Stimulated activated CD8-positive, alpha-beta memory T cell treated with anti-CD3 and anti-CD28 coated beads, Interleukin-15, amount 100 ng/mL, for 24 hours (primary cell): ENCODE results near the gene RTP3.
"Not testable (repeated sequence)": the region's sequence is repeated elsewhere in the genome, so short reads cannot be mapped to it uniquely, and the experiment has no call there.

Source experiments
- DNase-seq: peaks from one replicate; pipeline ENCODE4 v3.0.0-alpha.2; 2020; ENCODE audit warnings: low read depth

RTP3 gene

DNA sequence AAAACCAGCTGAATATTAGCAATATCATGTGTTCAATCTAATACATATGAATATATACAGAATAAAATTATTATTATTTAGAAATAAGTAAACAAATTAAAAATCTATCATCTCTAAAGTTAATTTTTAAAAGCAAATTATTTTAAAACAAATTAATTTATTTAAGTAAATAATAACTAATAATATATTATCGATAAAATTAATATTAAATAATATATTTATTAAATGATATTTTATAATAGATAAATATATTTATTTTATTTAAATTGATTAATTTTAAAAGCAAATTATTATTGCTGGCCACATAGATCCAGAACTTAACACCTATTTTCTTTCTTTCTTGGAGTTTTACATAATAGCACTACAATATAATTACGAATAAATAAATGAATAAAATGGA lies 22.2 kb downstream of the RTP3 start:
- DNase-seq: no peak

DNA sequence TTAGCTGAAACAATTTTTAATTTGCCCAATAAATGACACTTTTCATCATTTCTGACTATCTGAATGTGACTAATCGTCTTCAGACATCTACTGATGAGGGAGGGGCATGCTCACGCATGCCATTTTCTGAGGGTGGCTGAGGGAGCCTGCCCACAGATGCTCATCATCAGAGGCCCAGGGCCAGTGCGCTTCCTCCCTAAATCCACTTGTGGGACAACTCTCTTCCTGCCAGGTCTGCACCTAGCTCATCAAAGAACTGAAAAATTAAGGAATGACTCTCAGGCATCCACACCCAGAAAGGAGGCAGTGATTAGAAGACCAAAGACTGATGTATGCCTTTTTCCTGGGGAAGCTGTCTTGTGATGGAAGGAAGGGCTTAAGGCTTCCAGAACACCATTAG lies 22.8 kb downstream of the RTP3 start:
- no peak for DNase-seq

DNA sequence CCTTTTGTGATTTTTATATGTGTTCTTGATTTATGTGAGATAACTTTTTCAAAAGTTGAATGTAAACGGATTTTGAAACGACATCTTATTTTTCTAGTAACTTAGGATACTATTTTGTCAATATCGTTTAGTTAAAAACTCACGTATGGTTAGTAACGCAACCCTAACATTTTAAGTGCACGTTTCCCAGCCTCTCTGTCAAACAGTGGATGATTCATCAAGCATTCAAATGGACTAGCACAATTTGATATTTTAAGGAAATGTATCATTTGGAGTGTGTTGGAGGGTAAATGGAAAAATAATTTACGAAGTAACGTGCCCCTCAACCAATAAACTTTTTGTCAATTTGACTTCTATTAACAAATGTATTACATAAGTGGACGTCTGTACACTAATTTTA lies 23.3 kb downstream of the RTP3 start:
- no peak for DNase-seq

DNA sequence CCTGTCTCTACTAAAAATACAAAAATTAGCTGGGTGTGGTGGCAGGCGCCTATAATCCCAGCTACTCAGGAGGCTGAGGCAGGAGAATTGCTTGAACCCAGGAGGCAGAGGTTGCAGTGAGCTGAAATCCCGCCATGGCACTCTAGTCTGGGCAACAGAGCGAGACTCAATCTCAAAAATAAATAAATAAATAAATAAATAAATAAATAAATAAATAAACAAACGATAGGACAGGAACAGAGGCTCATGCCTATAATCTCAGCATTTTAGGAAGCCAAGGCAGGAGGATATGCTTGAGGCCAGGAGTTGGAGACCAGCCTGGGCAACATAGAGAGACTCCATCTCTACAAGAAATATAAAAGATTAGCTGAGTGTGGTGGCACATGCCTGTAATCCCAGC lies 24.4 kb downstream of the RTP3 start:
- not testable (repeated sequence) for DNase-seq

DNA sequence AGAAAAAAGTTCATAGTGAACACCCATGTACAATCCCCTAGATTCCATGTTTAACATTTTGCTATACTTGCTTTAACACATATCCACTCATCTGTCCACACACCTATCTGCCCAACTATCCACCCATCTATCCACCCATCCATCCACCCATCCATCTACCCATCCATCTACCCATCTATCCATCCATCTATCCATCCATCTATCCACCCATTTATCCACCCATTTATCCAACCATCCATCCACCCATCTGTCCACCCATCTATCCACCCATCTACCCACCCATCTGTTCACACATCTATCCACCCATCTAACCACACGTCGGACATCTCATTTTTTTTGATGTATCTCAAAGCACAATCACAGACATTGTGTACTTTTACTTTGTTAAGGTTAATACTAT lies 25.8 kb downstream of the RTP3 start:
- DNase-seq: no peak

DNA sequence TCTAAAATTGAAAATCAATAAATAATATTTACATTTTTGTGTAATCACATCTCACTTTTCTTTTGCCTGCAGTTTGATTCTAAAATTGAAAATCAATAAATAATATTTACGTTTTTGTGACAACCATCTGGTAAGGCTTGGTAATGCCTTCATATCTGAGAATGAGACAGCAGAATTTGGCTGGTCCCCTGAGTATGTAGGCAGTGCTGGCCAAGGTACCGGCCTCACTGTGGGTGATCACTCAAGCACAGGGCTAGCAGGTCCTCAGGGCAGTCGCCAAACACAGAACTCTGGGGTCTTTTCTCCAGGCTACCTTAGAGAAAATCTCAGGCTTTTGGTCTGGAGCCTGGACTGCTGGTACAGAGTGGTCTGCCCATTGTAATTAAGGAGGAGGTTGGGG lies 26.2 kb downstream of the RTP3 start:
- no peak for DNase-seq

DNA sequence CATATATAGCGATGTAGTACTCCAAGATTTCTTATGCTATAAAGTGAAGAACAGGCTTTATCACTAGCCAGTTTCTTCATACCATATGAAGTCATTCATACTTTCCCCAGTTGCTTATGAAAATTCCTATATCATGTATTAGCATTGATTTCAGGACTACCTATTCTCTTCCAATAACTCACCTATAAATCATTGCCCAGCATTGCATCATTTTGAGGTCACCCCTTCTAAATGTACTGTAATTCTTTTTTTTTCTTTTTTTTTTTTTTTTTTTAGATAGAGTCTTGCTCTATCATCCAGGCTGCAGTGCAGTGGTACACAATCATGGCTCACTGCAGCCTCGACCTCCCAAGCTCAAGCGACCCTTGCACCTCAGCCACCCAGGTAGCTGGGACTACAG lies 27.1 kb downstream of the RTP3 start:
- no peak for DNase-seq

DNA sequence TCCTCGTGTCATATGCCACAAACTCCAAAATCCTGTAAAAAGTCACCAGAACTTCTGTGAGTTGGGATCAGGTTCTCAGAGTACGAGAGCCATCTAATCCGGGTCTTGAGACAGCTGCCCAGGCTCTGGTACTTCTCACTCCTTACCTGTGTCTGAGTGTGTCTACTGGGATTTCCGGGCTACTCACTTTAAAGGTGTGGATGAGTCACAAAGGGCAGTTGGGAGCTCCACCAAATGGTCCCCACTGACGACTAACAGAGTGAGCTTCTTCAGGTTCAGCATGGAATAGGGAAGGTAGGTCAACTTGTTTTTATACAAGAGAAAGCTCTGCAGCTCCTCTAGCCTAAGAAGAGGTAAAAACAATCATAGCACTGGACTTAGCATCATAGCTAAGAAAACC lies 29.5 kb downstream of the RTP3 start:
- DNase-seq: no peak

DNA sequence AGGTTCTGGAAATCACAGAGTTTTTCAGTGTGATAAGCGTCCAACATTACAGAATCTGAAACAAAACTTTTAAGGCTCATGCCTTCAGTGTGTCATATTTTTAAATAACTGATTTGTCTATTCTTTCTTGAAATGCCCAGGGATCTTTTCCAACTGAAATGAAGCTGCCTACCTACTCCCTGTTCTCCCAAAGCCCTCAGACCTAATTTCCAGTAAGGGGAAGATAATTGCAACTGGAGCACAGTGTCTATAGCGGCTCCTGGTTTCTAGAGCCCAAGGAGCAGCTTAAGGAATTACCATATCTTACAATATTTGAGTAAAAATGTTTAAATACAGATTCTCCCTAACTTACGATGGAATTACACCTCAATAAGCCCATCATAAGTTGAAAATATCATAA lies 35.3 kb downstream of the RTP3 start:
- DNase-seq: no peak

DNA sequence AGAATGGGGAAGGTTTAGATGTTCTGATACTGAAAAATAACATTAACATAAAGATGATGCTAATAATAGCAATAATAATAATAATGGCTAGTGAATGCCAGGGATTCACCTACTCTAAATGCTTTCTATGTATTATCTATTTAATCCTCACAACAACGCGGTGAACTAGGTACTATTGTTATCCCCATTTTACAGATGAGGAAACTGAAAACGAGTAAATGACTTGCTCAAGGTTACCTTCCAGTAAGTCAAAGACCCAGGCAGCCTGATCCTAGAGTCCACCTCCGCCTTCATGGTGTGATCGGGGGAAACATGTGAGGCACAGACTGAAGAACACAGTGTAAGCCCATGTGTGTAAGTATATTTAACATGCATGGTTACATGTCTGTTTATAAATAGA lies 38.0 kb downstream of the RTP3 start:
- DNase-seq: no peak

DNA sequence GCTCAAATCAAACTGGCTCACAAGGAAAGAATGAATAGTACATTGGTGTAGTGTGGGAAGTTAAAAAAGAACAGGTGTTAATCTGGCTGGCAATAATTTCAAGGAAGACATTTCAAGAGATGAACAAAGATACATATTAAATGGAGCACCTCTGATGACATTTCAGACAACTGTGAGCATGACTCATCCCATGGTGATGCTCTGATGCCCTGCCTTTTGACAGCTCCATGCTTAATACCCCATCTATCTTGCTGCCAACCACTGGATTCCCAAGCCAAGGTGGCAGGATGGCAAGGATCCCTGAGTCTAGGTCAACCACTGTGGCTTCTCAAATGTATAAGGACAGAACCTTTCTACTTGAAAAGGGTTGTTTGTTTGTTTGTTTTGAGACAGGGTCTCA lies 39.0 kb downstream of the RTP3 start:
- no peak for DNase-seq

DNA sequence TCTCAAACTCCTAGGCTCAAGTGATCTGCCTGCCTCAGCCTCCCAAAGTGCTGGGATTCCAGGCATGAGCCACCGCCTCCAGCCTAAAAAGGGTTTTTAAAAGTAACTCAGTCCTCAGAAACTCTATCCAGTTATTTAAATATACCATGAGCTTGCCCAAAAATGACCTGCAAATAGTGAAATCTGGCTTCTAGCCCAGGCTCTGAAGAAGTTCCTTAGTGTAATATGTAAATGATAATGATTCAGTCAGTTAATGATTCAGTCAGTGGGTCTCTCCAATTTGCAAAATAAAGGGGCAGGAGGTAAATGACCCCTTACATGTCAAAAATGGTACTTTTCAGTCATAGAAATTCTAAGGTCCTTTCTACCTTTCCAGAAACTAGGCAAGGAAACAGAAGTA lies 39.5 kb downstream of the RTP3 start:
- DNase-seq: no peak

DNA sequence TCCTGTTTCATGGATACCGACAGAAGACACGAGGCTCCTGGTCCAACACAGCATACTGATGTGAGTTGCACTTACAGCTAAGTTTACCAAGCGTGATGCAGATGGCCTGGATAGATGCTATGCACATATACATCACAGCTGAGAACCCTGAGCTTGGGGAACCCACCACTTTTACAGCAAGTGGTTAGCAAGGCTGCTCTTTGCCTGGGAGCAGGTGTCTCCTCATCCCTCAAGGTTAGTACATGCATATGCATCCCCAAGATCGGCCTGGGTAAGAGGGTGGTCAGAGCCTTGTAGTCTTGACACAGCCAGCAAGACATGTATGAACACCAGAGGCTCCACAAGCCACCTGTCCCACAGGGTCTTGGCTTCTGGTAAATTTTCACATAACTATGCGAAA lies 40.0 kb downstream of the RTP3 start:
- no peak for DNase-seq

DNA sequence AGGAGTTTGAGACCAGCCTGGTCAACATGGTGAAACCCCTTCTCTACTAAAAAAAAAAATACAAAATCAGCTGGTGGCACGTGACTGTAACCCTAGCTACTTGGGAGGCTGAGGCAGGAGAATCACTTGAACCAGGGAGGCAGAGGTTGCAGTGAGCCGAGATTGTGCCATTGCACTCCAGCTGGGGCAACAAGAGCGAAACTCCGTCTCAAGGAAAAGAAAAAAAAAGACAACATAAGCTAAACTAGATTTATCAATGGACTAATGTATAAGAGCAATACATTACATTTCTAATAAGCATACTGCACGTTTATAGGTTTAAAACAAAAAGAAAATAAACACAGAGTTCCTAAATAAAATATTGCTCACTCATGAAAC lies 40.6 kb downstream of the RTP3 start:
- not testable (repeated sequence) for DNase-seq

DNA sequence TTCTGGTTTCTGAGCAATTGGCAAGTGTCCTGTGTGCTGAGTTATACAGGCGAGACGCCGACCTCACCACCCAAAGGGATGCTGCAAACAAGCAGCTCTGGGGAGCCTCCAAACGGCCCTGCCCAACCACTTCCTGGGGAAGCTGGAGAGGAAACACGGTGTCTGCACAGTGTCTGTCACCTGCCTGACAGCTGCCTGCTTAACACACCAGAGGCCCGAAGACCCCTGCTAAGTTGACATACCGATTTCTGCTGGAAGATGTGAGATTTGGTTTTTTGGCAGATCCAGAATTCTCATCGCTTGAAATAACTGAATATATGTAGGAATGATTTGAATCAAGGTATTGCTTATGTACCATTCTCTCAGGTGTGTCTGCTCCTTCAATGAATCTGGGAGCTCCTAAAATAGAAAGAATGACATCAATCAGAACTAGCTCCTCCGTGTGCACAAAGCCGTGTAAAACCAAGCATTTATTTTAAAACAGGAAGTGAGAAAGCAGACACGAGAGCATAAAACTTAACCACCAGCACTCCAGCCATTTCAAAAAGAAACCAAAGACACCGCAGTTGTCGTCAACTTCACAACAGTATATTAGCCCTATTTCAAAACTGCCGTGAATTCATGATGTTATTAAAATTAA lies 41.1 kb downstream of the RTP3 start:
- peak; percentile 25 for DNase-seq

DNA sequence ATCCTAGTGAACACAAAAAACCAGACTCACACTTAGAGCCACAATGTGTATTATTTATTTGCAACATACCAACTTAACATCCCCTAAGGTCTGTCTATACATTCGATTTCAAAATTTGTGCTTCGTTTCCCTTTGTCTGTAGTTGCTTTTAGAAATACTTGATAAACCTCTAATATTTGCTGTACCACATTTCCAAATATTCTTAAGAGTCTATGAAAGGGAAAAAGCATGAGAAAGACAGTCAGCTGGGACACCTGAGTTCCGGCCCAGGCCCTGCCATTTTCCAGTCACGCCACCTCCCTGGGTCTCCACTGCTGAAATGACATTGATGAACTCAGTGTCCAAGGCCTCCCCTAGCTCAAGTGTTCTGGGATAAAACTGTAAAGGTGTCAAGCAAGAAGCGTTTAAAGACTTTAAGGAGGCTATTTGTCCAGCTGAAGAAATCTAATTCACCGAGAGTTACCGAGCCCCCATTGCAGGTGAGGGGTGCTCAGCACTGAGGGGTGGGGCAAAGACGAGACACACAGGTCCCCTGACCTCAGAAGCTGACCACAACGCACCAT lies 41.7 kb downstream of the RTP3 start:
- DNase-seq: no peak

DNA sequence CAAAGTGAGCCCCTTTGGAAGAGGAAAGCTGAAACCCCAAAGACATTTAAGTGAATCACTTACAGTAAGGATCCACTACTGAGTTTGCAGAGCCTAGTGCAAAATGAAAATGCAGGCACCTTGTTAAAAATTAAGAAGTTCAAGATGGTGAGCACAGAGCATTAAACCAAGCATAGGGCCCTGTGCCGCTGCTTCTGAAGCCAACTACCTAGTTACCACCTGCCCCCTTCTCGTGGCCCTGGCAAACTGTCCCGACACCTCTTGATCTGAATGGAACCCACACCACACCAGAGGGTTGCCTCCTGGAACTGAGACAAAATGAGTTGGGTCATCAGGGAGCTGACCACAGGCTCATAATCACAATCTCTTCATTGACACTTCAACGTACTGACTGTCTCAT lies 42.8 kb downstream of the RTP3 start:
- DNase-seq: no peak

DNA sequence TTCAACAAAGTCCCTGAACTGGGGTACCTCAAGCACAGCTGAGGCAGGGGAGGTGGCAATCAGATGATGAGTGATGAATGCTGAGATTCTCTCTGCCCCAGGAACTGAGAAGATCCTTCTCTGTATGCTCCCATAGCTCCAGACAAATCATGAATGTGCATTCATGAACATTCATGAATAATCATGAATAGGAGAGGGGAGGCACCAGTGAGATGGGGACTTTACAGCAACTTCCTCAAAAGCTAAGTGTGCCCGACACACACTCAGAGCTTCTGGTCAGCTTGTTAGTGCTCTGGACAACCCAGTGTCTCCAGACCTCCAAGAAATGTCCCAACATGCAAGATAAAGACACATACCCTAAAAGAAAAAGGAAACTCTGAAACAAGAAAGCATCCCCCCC lies 44.1 kb downstream of the RTP3 start:
- DNase-seq: no peak

DNA sequence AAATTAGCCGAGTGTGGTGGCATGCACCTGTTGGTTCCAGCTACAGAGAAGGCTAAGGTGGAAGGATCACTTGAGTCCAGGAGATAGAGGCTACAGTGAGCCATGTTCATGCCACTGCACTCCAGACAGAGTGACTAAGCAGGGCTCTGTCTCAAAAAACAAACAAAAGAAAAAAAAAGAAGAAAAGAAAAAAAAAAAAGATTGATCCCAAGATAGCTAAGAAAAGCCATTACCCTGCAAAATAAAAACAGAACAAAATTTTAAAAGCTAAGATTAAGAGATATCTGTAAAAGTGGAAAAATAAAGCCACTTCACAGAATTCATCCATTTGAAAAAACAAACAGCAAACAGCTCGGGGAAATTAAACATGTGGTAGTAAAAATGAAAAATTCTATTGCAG lies 44.6 kb downstream of the RTP3 start:
- DNase-seq: no peak

DNA sequence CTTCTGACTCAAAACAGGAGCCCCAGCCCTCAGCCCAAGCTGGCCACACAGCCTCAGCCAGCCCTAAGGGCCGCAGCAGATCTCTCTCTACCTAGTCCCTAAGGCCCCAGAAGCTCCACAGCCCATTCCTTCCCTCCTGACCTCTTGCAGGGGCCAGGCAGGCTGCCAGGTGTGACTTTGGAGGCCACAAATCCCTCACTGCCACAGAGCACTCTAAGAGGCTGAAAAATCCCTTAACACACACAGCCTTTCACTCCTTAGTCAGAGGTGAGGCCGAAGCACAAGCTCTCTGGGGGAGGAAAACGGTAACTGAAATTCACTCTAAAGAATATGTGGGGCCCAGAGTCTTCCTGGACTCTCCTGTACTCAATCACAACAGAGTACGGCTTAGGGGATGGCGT lies 45.0 kb downstream of the RTP3 start:
- DNase-seq: no peak

DNA sequence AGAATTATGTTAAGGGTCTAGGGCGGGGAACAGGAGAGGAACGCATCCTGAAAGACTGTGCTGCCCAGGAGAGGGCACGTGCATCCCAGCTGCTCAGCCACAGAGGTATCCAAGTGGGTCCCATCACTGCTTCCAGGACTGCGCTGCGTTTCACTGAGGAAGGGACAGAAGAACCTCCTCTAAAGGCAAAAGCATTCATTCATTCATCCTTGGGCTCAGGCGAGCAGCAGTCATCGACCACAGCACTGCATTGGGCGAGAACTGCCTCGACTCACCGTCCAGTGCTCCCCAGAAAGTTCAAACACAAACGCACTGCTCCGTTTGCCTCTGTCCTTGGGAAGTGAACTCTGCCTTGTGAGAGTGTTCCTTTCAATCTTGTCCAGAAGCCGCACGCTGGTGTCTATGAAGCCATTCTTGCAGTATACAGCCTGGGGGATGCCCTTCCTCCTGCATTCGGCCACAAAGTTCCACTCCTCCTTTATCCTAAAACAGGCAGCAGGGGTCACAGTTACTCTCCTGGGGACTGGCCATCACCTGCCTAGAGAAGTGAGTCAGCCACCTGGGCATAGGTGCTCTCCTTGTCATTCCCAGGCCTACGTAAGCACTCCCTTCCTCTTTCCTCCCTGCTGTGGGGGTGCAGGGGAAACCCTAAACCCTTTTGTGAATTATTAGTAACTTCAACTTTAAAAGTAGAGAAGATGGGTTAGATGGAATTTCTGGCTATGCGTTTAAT lies 47.2 kb downstream of the RTP3 start:
- no peak for DNase-seq

DNA sequence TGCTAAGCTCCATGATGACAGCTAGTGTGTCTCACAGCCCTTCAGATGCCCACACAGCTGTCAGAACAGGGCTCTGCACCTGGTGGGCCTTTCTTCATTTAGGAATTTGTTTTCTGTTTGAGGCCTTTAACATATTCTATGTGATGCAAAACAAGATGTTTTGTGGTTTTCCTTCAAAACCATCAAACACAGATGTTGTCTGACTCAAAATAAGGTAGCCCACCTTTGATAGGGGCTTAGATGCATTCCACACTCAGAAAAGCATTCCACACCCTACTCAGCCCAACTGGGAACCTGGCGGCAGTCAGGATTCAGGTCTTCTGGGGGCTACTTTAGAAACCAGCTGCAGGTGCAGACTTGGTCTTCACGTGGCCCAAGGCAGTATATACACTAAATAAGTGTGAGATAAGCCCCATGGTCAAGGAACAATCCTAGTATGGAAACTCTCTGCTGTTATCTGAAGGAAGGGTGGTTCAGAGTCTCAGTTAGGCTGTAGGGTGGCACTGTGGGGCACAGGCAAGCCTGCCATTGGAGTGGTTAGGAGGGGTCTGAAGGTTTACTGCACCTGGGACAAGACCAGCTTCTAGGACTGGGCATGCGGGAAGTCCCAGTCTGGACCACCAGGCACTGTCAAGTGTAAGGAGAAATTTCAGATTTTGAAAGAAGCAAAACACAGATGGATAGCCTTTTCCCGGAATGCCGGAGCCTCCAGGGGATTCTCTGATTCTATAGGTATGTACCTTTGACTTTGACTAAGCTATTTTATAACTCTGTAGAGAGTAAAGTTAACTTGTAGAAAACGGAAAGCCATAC lies 48.2 kb downstream of the RTP3 start:
- no peak for DNase-seq

DNA sequence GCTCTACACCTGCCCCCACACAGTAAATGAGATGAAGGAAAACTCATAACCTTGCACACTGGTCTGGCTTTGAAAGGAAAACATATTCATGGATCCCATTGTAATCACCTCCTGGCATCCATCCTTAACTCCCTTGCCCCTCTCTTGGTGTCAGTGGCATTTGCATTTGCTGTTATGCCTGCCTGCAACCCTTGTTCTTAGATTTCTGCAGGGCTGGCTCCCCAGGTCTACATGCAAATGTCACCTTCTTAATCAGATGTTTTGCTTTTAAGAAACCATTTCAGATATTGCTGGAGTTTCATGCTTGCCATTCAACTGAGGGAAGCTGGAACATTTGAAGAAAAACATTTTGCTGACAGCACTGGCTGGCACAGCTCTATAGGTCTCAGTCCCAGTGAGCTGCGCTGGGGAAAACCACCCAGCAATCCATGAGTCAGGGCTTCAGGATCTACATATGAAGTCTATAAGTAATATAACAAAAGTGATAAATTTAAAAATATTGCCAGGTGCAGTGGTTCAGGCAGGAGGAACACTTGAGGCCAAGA lies 49.2 kb downstream of the RTP3 start:
- no peak for DNase-seq
